GM19468 (cell line): ENCODE data around the gene ZFPM1.

ENCODE experiments used
- ATAC-seq: cut with Tn5 transposase; IDR thresholded peaks from one replicate; pipeline ENCODE4 v1.9.1; 2021; ENCODE audit warnings: mild to moderate bottlenecking, moderate library complexity, moderate number of reproducible peaks; ENCODE audit not compliant: unreplicated experiment; ENCODE audit errors: extremely low read depth

ZFPM1 gene

GRCh38 chr16:88522276-88522949 is 69.3 kb downstream of the ZFPM1 start:
- no peak for ATAC-seq

DNA sequence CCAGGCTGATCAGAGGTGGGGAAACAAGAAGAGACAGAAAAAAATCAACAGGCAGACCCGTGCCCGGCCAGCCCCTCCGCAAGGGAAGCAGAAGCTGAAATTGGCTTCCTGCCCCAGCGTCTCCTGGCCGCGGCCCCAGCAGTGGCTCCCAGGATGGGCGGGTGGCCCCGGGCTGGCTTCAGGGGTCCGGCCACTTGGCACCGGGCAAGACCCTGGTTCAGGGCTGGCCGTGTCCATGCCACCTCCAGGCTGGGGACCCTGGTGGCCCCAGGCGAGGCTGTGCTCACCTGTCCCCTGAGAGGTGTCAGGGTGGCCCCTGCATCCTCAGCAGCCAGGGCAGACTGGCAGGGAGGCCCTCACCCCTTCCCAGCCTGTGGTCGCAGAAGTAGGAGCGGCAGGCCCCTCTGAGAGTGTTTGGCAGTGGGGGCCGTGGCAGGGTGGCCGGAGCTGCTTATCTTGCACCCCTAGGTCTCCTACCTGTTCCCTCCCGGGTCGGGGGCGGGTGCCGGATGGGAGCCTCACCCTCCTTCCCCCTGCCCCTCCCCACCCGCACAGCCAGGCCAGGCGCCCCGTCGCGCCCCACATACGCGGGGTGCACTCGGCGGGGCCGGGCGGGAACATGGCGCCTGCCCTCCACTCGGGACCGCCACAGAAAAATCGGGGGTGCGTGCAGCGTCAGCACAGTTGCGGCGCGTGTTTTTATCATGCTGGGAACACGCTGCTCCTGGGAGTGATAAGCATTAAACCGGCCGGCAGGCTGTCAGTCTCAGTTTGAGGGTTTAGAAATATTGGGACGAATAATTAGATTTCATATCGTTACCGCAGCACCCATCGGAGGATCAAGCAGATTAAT is 70.5 kb downstream of the ZFPM1 start:
- ATAC-seq = no peak

DNA sequence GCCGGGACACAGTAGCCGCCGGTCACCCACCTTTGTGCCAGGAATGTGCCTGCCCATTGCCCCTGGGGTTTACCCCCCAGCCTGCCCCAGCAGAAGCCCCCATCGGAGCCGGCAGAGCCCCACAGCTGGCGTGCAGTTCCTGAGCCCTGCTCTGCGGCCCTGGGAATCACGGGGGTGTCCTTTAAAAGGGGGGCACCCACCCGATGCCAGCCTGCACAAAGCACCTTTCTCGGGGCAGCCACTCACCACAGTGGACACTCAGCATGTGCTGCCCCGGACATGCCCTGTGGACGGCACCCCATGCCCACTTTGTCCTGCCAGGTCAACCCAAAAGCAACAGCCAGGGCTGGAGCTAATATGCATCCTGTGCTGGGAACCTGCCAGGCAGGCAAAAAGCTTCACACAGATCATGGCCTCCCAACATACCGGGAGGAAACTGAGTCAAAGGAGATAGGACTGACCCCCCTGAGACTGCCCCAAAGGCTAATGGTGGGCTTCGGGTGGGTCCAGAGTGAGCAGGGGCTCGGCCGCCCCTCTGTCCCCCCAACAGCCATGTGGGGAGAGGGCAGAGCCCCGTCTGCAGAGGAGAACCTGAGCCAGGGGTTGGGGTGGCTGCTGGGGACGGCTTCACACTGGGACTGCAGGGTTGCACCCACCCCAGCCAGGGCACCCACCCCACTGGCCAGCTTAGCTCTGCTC is 71.3 kb downstream of the ZFPM1 start:
- ATAC-seq = no peak

DNA sequence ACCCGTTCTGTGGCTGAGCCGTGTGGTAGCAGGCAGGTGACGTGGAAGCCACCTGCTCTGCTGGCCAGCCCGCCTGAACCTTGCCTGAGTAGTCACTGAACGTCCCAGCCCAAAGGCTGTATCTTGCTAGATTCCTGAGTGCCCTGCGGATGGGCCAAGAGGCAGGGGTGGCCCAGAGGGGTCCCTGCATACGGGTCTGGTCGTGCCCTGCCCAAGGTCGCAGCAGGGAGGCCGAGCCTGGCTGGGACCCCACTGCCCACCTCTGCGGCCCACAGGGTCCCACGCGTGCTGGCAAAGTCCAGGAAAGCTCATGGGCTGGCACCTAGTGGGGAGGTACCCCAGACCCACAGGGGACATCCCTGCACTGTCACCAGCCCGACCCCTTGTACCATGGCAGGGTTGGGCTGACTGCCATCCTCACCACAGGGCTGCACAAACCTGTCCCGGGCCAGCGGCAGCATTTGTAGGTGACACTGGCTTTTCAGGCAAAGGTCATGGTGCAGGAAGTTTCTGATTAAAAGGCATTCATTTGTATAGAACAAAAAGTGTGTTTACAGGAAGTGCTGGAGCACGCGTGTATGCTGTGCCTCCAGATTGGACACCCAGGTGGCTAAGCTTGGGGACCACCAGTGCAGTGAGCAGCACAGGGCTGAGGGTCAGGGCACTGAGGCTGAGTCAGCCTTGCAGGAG is 72.0 kb downstream of the ZFPM1 start:
- no peak for ATAC-seq

DNA sequence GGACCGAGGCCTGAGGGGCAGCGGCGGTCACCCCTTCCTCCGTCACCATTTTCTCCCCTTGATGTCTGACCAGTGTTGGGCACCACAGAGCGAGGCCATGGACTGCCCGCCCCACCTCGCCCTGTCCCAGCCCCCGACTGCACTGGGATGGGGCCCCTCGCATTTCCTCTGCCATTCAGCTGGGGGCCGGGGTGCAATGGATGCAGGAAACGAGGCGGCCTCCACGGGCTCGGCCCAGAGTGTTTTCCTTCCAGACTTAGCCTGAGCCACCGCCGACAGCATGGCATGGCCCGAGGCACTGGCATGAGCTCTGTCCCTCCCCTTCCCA is 72.5 kb downstream of the ZFPM1 start:
- no peak for ATAC-seq

DNA sequence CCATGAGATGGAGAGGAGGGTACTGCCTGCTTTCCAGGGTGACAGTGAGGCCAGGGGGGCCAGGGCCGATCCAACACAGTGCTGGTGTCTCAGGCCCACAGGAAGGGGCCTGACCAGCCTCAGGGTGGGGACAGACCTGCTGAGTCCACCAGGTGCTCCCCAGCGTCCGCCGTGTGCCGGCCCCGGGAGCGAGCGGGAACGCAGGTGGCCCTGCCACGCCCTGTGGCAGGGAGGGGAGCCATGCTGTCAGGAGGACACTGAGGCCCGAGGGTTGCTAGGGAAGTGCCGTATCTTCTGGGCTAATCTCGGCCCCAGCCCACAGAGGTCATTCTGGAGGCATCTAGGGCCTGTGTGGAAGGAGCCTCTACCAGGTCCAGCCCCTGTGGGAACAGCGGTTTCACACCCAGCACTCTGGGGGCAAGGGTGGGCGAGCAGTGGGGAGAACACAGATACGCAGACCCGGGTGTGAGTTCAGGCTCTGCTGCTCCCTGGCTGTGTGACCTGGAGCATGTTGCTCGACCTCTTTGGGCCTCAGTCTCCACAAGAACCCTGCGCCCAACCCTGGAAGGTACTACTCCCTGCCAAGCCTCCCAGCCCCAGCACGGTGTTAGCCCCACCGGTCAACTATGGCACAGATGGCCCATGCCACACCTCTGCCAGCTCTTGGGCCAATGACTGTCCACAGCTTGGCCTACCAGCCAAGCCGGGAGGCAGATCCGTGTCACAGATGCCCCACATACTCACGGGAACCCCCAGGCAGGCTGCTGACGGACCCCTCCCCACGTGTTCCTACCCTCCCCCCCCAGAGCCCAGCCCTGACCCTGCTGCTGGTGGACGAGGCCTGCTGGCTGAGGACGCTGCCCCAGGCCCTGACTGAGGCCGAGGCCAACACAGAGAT is 73.2 kb downstream of the ZFPM1 start:
- ATAC-seq = no peak

DNA sequence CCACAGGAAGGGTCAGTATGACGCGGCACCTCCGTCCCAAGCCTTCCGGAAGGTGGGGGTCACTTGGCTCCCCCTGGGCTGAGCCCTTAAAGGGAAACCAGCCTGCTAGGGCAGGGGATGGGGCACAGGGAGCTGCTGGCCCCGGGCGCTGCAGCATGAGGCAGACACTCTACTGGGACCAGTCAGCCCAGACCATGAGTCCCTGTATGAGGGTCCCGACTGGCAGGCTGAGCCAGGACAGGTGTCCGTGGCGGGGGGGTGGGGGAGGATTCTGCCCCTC is 73.8 kb downstream of the ZFPM1 start:
- no peak for ATAC-seq

- ATAC-seq = no peak
These were observed 74.3 kb downstream of the ZFPM1 start for GRCh38 chr16:88527186-88527936.

DNA sequence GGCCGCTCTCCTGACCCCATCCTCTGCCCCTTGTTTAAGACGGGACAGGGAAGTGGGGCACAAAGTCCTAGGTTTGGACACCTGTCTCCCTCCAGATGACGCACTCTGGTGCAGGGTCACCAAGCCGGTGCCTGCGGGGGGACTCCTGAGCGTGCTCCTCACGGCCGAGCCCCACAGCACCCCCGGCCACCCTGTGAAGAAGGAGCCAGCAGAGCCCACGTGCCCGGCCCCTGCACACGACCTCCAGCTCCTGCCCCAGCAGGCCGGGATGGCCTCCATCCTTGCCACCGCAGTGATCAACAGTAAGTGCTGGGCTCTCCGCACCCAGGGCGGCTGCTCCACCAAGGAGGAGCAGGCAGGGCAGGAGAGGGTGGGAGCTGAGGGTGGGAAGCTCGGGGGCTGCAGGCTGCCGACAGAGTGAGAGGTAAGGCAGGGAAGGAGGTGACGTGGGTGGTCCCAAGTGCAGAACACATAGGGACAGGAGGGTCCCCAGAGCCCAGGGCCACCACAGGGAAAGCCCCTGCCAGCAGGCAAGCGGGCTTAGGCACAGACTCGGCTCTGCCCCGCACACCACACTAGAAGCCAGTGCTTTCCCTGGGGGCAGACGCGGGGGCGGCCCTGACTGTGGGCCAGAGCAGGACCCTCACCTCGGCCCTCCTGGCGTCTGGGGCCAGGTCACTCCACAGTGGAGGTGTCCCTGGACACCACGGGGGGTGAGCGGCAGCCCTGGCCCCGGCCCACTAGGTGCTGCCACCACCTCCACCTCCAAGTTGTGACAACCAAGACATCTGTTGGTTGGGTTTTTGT is 75.1 kb downstream of the ZFPM1 start:
- ATAC-seq = no peak

GRCh38 chr16:88528902-88529318 is 75.8 kb downstream of the ZFPM1 start:
- no peak for ATAC-seq

DNA sequence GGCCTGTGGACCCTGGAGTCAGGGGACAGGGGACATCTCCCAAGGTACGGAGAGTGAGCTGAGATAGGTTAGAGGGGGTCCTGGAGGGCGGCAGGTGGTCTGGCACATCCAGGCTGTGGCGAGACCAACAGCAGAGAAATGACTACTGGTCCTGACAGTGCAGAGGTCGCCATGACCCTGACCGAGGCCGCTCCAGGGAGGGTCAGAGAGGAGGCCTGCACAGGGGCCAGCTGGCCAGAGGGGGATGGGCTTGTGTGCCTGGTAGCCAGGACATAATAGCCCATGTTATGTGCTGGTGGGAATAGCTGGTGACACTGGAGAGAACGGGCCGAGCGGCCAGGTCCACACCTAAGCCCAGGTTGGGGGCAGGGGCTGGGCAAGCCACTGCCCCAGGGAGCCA is 76.5 kb downstream of the ZFPM1 start:
- ATAC-seq = no peak

DNA sequence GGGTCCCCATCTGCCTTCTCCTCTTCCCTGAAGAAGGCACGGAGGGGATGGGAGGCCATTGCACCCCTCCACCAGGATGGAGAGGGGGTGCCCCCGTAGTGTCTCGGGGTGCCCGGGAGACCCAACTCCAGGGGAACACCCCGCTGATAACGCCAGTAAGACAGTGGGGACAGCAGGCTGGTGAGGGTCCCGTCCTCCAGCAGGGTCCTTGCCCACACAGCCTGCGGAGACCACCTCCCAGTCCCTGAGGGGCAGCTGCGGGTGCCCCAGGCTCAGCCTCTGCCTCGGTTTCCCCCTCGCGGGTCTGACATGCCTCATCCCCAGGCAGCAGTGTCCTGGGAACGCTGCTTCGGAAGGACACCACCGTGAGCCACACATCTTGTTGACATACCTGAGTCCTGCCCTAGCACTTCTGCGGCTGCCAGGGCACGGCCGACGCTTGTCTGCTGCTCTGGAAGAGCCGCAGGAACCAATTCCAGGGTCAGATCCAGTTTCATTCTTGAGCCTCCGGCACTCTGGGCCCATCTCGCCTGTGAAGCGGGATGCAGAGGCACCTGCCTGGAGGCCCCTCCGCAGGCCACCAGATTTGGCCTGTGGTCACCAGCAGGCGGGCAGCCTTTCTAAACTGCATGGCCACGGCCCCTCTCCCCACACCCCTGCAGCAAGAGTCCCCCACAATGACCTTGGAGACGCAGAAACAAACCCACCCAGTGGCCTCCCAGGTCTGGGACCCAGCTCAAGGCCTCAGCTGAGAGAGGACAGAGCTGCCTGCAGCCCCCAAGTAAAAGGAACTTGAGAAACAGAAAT is 77.2 kb downstream of the ZFPM1 start:
- ATAC-seq = no peak

DNA sequence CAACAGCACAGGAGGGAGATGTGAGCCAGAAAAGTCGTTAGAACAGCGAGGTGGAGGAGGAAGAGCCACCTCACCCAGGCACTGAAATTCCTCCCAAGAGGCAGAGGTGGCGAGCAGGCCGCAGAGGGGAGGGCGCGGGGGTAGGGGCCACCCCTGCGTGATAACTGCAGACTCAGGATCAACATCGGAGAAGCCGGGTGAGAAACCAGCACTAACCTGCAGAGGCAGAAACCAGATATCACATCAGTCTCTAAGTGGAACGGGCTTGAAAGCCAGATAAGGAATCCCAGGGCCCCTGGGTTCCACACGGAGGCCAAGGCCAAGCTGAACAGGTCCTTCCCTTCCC is 77.8 kb downstream of the ZFPM1 start:
- no peak for ATAC-seq

GRCh38 chr16:88531346-88531745 is 78.3 kb downstream of the ZFPM1 start:
- no peak for ATAC-seq

- no peak for ATAC-seq
These were observed 78.9 kb downstream of the ZFPM1 start for GRCh38 chr16:88531931-88532433.

GRCh38 chr16:88532434-88533241 is 79.6 kb downstream of the ZFPM1 start:
- ATAC-seq = no peak
